Gastrocnemius medialis (tissue), 4 donors: ENCODE measurements around the gene CIITA.

Experiments used
- POLR2A ChIP-seq, 2 donors: fragments of 450-650 bp; IDR thresholded peaks; one replicate each; pipeline ENCODE4 v1.6.1; 2017; ENCODE audit warnings: antibody characterized with exemption in 2 of 2, mild to moderate bottlenecking in 2 of 2, moderate library complexity in 2 of 2
- TF ChIP-seq, protein P1 (sequence below), 5 experiments: fragments of 450-650 bp in 3 of 5; fragments of 200-600 bp in 2 of 5; sonication (generic) in 2 of 5; IDR thresholded peaks in 4 of 5; conservative IDR thresholded peaks in 1 of 5; 1 replicate in 4 of 5; 2 replicates in 1 of 5; pipeline ENCODE4 v1.5.1; 2016 to 2019; ENCODE audit warnings: antibody characterized with exemption in 5 of 5, mild to moderate bottlenecking in 3 of 5, moderate library complexity in 3 of 5

DNA sequence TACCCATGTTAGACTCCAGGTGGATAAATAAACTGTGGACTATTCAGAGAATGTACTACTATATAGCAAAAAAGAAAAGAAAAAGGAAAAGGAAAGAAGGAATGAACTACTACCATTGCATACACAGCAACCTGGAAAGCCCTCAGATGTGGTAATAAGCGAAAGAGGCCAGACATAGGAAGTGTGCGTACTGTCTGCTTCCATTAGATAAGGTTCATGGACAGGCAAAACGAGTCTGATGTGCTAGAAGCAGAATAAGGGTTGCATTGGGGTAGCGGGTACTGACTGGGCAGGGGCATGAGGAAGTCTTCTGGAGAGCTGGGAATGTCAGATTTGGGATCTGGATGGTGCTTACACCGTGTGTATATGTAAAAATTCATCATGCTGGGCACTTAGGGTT lies 89.1 kb downstream of the CIITA start:
- TF ChIP-seq, protein P1, sequence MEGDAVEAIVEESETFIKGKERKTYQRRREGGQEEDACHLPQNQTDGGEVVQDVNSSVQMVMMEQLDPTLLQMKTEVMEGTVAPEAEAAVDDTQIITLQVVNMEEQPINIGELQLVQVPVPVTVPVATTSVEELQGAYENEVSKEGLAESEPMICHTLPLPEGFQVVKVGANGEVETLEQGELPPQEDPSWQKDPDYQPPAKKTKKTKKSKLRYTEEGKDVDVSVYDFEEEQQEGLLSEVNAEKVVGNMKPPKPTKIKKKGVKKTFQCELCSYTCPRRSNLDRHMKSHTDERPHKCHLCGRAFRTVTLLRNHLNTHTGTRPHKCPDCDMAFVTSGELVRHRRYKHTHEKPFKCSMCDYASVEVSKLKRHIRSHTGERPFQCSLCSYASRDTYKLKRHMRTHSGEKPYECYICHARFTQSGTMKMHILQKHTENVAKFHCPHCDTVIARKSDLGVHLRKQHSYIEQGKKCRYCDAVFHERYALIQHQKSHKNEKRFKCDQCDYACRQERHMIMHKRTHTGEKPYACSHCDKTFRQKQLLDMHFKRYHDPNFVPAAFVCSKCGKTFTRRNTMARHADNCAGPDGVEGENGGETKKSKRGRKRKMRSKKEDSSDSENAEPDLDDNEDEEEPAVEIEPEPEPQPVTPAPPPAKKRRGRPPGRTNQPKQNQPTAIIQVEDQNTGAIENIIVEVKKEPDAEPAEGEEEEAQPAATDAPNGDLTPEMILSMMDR (IDR thresholded peaks at IDR 0.05 in 4 of 5, conservative IDR thresholded peaks at IDR 0.05 in 1 of 5): no peak
- no peak for TF ChIP-seq POLR2A (IDR thresholded peaks at IDR 0.05)
